ENCODE results near the gene OR51V1.
"Not testable (repeated sequence)": the region's sequence is repeated elsewhere in the genome, so short reads cannot be mapped to it uniquely, and the experiment has no call there.

OR51V1 gene, protein sequence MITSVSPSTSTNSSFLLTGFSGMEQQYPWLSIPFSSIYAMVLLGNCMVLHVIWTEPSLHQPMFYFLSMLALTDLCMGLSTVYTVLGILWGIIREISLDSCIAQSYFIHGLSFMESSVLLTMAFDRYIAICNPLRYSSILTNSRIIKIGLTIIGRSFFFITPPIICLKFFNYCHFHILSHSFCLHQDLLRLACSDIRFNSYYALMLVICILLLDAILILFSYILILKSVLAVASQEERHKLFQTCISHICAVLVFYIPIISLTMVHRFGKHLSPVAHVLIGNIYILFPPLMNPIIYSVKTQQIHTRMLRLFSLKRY

DNA sequence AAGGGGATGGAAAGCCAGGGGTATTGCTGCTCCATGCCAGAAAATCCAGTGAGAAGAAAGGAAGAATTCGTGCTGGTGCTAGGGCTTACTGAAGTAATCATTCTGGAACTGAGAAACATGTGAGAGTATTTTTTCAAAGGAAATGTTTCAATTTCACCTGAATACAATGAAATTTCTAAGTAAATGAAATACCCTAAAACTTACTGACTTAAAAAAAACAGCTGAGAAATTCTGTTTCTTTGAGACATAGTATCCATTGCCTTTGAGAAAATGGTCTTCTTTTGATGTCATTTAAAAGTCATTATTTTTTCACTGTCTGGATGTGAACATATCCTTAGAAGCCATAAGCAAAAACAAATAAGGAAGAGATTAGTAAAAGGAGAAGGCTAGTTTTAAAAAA, at the start of gene OR51V1:
TSS of gene OR51V1 (minus strand) at position 101 of the 400 bp plus-strand sequence. CDS start at position 101, 0 bp downstream.
- no peak for DNase-seq (ENCODE audit: low spot score)

- not testable (repeated sequence) for DNase-seq (ENCODE audit: low spot score)
These were observed 49.4 kb upstream of the OR51V1 start, which contains the start of gene HBG1 for GRCh38 chr11:5249807-5250396. TSS of gene HBG1 (minus strand) at chr11:5249857. CDS start at chr11:5249804, 53 bp downstream.

GRCh38 chr11:5248498-5248897, 48.0 kb upstream of the OR51V1 start:
- DNase-seq (ENCODE audit: low spot score), result not testable (repeated sequence)

DNA sequence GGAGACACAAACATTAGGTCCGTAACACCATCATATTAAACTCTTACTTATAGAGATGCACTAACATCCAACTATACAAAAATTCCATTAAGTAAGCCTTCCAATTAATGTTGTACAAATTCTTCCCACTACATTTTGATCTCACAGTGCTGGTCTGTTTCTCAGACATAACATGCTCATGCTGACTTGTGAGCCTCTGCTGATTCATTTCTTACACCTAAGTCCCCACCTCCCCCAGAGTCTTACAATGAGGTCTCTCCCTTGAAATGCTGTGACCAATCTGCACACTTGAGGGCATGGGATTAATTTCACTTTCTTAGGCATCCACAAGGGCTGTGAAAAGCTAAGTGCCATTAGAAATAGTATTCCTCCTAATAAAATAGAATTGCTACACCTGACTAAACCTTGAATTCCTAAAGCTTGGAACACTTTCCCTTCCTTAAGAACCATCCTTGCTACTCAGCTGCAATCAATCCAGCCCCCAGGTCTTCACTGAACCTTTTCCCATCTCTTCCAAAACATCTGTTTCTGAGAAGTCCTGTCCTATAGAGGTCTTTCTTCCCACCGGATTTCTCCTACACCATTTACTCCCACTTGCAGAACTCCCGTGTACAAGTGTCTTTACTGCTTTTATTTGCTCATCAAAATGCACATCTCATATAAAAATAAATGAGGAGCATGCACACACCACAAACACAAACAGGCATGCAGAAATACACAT, 47.1 kb upstream of the OR51V1 start:
- no peak for DNase-seq (ENCODE audit: low spot score)

DNA sequence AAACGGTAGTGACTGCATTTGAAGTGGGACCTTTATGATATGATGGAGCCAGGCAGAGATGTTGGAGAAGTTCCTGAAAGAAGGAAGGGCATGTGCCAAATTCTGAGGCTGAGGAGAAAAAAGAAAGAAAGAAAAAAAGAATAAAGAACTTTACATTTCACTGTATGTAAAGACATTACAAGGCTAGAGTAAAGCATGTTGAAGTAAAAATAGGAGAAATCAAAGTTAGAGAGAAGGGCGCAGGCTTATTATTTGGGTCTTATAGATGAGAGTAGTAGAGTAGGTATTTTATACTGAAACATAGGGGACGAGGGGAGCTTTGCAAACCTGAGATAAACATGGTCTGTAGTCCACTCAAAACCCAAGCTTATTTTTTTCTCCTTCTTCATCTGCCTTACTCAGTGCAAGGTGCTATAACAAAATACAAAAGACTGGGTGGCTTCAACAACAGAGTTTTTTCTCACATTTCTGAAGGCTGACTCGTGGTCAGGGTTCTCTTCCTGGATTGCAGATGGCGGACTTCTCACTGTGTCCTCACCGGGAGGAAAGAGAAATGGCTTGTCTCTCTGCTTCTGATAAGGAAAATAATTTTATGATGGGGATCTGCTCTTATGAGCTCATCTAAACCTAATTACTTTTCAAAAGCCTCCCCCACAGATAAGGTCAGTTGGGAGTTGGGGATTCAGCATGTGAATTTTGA, 46.4 kb upstream of the OR51V1 start:
- DNase-seq (ENCODE audit: low spot score), result no peak

- DNase-seq (ENCODE audit: low spot score), result no peak
These were observed 44.7 kb upstream of the OR51V1 start for GRCh38 chr11:5245155-5245554.

- DNase-seq (ENCODE audit: low spot score), result no peak
These were observed 43.3 kb upstream of the OR51V1 start for GRCh38 chr11:5243816-5244180.

DNA sequence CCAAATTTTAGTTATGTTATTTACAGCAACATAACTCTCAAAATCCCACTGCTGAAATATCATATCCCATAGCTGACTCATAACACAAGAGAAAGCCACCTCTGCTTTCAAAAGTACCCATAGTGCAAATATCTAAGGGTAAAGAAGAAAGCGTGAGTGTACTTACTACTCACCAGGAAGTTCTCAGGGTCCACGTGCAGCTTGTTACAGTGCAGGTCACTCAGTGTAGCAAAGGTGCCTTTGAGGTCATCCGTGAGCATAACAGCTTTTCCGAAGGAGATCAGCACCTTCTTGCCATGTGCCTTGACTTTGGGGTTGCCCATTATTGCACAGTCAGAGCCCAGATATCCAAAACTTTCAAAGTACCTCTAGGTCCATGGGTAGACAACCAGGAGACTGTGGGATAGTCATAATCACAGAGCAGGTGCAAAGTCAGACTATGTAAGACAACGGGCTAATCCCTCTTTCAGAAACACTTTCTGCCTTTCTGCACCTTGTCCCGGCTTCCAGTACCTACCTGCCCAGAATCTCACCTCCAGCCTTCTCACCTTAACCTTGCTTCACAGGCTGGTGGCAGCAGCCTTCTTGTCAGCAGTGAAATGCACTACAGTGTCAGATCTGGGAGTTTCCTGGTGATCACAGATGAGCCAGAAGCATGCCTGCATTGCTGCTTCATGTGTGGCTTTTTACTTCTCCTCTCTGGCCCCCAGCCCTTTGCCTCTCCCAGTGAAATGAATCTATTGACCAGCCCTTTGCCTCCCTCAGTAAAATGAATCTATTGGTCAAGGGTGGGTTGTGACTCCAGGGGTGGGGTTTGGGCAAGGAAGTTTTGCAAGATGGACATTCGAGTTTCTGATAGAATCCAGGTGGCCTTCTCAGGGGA, 42.7 kb upstream of the OR51V1 start:
- no peak for DNase-seq (ENCODE audit: low spot score)

DNA sequence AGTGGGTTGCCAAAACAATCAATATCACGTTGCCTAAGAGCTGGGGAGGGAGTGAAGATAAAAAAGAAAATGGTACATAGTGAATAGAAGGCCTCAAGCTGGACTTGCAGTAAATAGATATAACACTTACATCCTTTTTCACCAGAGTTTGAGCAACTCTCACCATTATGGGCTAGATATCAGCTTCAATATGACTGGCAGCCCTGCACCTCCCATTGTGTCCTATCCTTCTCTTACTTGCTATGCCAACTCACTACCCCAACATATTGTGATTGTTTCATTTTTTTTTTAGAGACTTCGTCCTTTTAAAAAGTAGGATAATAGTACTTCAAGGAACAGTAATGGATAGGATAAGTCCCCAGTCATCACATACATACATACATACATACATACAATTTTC, 41.7 kb upstream of the OR51V1 start:
- DNase-seq (ENCODE audit: low spot score), result no peak

DNA sequence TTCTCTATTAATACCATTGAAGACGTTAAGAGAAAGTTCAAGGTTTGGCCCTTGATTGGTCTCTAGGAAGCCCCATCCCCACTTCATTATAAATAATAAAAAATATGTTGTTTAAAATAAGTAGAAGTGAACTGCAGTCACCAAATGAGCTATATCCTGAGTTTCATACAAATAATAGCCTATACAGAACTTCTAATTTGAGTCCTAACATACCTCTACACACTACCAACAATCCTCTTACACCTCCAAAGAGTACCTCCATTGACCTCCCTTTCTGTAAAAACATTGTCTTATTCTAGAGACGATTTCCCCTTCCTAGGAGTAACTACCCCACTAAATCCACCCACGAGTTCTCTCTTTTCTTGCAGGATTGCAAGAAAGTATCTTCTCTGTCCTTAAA, 41.0 kb upstream of the OR51V1 start:
- no peak for DNase-seq (ENCODE audit: low spot score)

GRCh38 chr11:5240458-5240857, 40.0 kb upstream of the OR51V1 start:
- DNase-seq (ENCODE audit: low spot score), result no peak

- no peak for DNase-seq (ENCODE audit: low spot score)
These were observed 39.6 kb upstream of the OR51V1 start for GRCh38 chr11:5240056-5240455.

DNA sequence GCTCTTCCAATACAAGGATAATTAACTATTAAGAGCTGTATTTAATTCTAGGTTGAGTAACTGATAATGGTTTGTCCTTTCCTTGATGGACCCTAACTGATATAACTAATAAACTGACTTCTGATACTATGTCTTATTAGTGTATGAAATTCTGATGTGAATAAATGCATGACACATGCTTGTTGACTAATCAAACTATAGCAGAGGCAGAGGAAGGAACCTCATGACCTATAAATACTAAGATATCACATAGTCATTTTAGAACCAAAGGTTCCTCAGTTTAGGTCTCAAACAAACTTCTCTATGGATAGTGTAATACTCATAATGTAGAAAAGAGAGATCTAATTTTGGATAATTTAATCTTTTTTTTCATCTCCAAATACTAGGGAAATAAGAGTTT, 38.6 kb upstream of the OR51V1 start:
- DNase-seq (ENCODE audit: low spot score), result no peak

DNA sequence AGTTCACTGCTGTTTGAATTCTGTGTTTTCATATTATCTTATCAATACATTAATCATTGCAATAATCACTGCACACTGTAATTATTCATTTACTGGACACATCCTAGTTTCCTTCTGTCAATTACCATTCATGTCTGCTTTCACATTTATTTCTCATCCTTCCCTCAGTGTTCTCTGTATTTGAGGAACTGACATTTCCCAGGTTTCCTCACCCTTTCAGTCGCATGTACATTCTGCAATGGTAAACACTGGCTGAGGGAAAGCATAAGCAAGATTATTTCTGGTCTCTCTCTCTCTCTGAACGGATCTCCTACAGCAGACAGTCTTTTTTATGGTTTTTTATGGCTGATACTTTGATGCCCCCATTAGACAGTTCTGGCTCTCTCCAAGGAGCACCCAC, 38.0 kb upstream of the OR51V1 start:
- no peak for DNase-seq (ENCODE audit: low spot score)

GRCh38 chr11:5237420-5237819, 36.9 kb upstream of the OR51V1 start:
- DNase-seq (ENCODE audit: low spot score), result no peak

GRCh38 chr11:5235364-5236095, 35.0 kb upstream of the OR51V1 start:
- DNase-seq (ENCODE audit: low spot score), result no peak

- DNase-seq (ENCODE audit: low spot score), result no peak
These were observed 33.9 kb upstream of the OR51V1 start, which contains the start of gene HBD for GRCh38 chr11:5234381-5234834. TSS of gene HBD (minus strand) at chr11:5234483. CDS start at chr11:5234433, 50 bp downstream.

DNA sequence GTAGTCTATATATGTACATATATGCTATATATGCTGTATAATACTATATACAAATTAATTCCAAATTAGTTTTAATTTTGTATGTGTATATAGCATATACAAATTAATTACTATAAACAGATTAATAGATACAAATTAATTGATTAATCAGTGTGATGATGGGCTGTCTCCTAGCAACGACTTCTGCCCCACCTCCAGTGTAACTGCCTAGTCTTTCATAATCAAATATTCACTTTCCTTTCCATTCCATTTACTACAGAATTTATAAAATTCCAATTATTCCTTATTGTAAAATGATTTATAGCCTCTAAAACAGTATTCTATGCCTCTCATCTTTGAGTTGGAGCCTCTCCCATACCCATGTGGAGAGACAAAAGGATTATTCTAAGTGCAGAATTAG, 32.8 kb upstream of the OR51V1 start:
- no peak for DNase-seq (ENCODE audit: low spot score)

DNA sequence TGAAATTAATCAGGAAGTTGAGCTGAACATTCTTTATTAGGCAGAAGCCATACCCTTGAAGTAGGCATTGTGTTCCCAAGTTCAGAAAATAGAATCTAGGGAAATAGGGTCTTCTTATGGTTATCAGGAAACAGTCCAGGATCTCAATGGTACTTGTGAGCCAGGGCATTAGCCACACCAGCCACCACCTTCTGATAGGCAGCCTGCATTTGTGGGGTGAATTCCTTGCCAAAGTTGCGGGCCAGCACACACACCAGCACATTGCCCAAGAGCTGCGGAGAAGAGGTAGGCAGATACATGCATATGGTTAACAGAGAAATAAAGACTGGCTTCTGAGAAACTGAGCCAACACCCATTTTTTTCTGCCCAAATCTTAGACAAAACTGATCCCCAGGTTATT, 32.3 kb upstream of the OR51V1 start:
- no peak for DNase-seq (ENCODE audit: low spot score)

DNA sequence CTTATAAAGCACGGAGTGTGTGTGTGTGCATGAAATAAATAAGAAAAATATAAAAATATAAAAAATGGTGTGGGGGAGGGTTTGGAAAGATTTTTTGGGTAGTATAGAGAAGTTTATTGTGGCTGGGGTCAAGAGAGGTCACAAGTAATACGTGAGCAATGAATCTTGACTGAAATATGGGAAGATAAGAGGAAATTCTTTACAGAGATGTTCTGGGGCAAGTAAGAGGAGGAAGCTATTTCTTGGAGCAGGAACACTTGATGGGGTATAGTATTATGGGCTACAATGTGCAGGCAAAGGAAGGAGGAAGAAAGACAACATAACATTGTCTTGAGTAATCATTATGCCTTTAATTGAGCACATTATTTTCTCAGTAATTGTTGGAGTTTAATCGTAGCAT, 31.7 kb upstream of the OR51V1 start:
- no peak for DNase-seq (ENCODE audit: low spot score)

DNA sequence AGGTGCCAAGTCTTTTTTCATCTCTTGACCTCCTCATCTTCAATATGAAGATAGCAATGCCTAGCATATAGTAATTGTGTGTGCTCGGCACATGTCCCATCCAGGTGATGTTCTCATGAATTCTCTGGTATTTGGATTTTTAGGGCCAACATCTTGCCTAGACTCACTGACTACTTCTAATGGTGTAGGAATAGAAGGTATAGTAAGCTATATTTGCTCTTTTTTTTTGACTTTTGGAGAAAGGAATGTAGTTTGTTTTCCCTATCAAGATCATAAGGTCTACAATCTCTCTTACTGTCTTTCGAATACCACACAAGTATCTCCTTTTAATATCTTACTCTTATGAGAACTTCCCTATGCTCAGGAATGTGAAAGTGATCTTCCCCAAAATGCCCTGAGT, 30.6 kb upstream of the OR51V1 start:
- DNase-seq (ENCODE audit: low spot score), result no peak

All from globus pallidus (tissue), 1 donor.